Muscle layer of colon (tissue), 2 donors: ENCODE data around the gene LATS2.
"Not testable (repeated sequence)": the region's sequence is repeated elsewhere in the genome, so short reads cannot be mapped to it uniquely, and the experiment has no call there.

Experiments
- H3K27ac ChIP-seq: one replicate; pipeline ENCODE4 v1.7.0; 2013; ENCODE audit warnings: low read depth, mild to moderate bottlenecking, low read length, moderate library complexity
- H3K27me3 ChIP-seq, 2 donors: one replicate each; pipeline ENCODE4 v1.7.0; 2013; ENCODE audit warnings: low read length in 2 of 2, mild to moderate bottlenecking in 2 of 2; ENCODE audit not compliant: insufficient read depth in 2 of 2, control insufficient read depth in 1 of 2
- H3K36me3 ChIP-seq: one replicate; pipeline ENCODE4 v1.7.0; 2013; ENCODE audit warnings: mild to moderate bottlenecking, low read length; ENCODE audit not compliant: insufficient read depth
- H3K4me1 ChIP-seq: one replicate; pipeline ENCODE4 v1.7.0; 2013; ENCODE audit warnings: mild to moderate bottlenecking, low read length; ENCODE audit not compliant: insufficient read depth
- H3K4me3 ChIP-seq, 2 donors: one replicate each; pipeline ENCODE4 v1.7.0; 2013; ENCODE audit warnings: low read length in 2 of 2, low read depth in 1 of 2, mild to moderate bottlenecking in 1 of 2, moderate library complexity in 1 of 2
- H3K9ac ChIP-seq: one replicate; pipeline ENCODE4 v1.7.0; 2013; ENCODE audit warnings: low read length
- H3K9me3 ChIP-seq: one replicate; pipeline ENCODE4 v1.7.0; 2013; ENCODE audit warnings: mild to moderate bottlenecking, low read length
- donor health status: abdominal sarcoma.
- donor health status: Adenocarcinoma of cecum.

LATS2 gene

GRCh38 chr13:20940083-20940482 lies 121.3 kb downstream of the LATS2 start:
- Histone ChIP-seq H3K4me3 (no peak overlapping the region), H3K27me3 (no peaks in the 10 kb centered on the region), H3K9ac (no peak overlapping the region), H3K27ac (no peak overlapping the region), H3K4me1 (peaks cover 23% of the 10 kb centered on the region), H3K36me3 (no peaks in the 10 kb centered on the region), H3K9me3 (no peaks in the 10 kb centered on the region)

GRCh38 chr13:20939662-20940061 lies 121.7 kb downstream of the LATS2 start:
- Histone ChIP-seq H3K27ac (no peak overlapping the region), H3K4me3 (no peak overlapping the region)

GRCh38 chr13:20938302-20938701 lies 123.1 kb downstream of the LATS2 start:
- Histone ChIP-seq H3K9ac (no peak overlapping the region), H3K9me3 (no peaks in the 10 kb centered on the region), H3K27me3 (no peaks in the 10 kb centered on the region), H3K4me1 (peaks cover 18% of the 10 kb centered on the region), H3K36me3 (no peaks in the 10 kb centered on the region), H3K4me3 (no peak overlapping the region), H3K27ac (no peak overlapping the region)

More at GRCh38 chr13:20939662-20940061, 121.7 kb downstream of the LATS2 start:
- H3K27me3 ChIP-seq = no peaks in the 10 kb centered on the region
- no peaks in the 10 kb centered on the region for H3K9me3 ChIP-seq
- H3K36me3 ChIP-seq = no peaks in the 10 kb centered on the region
- H3K9ac ChIP-seq = no peak overlapping the region
- peaks cover 23% of the 10 kb centered on the region for H3K4me1 ChIP-seq

- H3K27ac ChIP-seq = no peak overlapping the region
- no peaks in the 10 kb centered on the region for H3K36me3 ChIP-seq
- H3K9ac ChIP-seq = no peak overlapping the region
- H3K9me3 ChIP-seq = no peaks in the 10 kb centered on the region
- H3K4me1 ChIP-seq = no peaks in the 10 kb centered on the region
- no peak overlapping the region for H3K4me3 ChIP-seq
- H3K27me3 ChIP-seq = no peaks in the 10 kb centered on the region
These were observed 133.7 kb downstream of the LATS2 start for GRCh38 chr13:20927596-20928257.

GRCh38 chr13:20925395-20925790 lies 136.0 kb downstream of the LATS2 start:
- not testable (repeated sequence) for H3K9me3 ChIP-seq, H3K27ac ChIP-seq, H3K36me3 ChIP-seq, H3K4me3 ChIP-seq, H3K4me1 ChIP-seq, H3K9ac ChIP-seq, H3K27me3 ChIP-seq

GRCh38 chr13:20924758-20925394 lies 136.5 kb downstream of the LATS2 start:
- H3K9me3 ChIP-seq = no peaks in the 10 kb centered on the region
- no peaks in the 10 kb centered on the region for H3K4me1 ChIP-seq
- H3K36me3 ChIP-seq = no peaks in the 10 kb centered on the region
- H3K27ac ChIP-seq = no peak overlapping the region
- H3K4me3 ChIP-seq = no peak overlapping the region
- H3K27me3 ChIP-seq = no peaks in the 10 kb centered on the region
- H3K9ac ChIP-seq = no peak overlapping the region

GRCh38 chr13:20923272-20923671 lies 138.1 kb downstream of the LATS2 start:
- Histone ChIP-seq H3K27ac (no peak overlapping the region), H3K27me3 (no peaks in the 10 kb centered on the region), H3K9ac (no peak overlapping the region), H3K4me1 (no peaks in the 10 kb centered on the region), H3K36me3 (no peaks in the 10 kb centered on the region), H3K4me3 (no peak overlapping the region), H3K9me3 (no peaks in the 10 kb centered on the region)
